Chondrocyte (in vitro differentiated cells): ENCODE measurements around the gene FHIT. TPM values are rescaled to one million over a fixed set of nuclear protein-coding genes. Genes with fewer than 3 reads are reported as not detected.

ENCODE experiments used
- DNase-seq: peaks from one replicate; pipeline ENCODE4 v3.0.0; 2021; ENCODE audit warnings: mixed read lengths, low spot score
- H3K27ac Mint-ChIP-seq: one replicate; pipeline ENCODE4 v1.8.0; 2021; ENCODE audit warnings: mild to moderate bottlenecking, moderate library complexity, mixed read lengths; ENCODE audit not compliant: unreplicated experiment
- H3K27me3 Mint-ChIP-seq: 2 replicates; pipeline ENCODE4 v1.8.0; 2021; ENCODE audit warnings: low read depth, mixed read lengths
- H3K36me3 Mint-ChIP-seq: 2 replicates; pipeline ENCODE4 v1.8.0; 2021; ENCODE audit warnings: low read depth, mixed read lengths
- H3K4me1 Mint-ChIP-seq: 2 replicates; pipeline ENCODE4 v1.8.0; 2021; ENCODE audit warnings: low read depth, mild to moderate bottlenecking, mixed read lengths
- H3K4me3 Mint-ChIP-seq: one replicate; pipeline ENCODE4 v1.8.0; 2021; ENCODE audit warnings: mild to moderate bottlenecking, moderate library complexity, mixed read lengths; ENCODE audit not compliant: unreplicated experiment
- H3K9me3 Mint-ChIP-seq: 2 replicates; pipeline ENCODE4 v1.8.0; 2021; ENCODE audit warnings: low read depth, mixed read lengths
- CTCF ChIP-seq: fragments of 200-600 bp; sonication (generic); IDR thresholded peaks from 2 replicates; pipeline ENCODE4 v1.5.0; 2021; ENCODE audit warnings: antibody characterized with exemption, mild to moderate bottlenecking, moderate library complexity
- total RNA-seq: library from RNA; stranded (reverse); gene quantifications from 3 replicates; pipeline ENCODE4 v1.2.1, GENCODE V29; 2021

FHIT gene
- total RNA-seq, 1 donor from 2014 or later = 3.8 TPM

GRCh38 chr3:60884005-60884404, 367.2 kb downstream of the FHIT start:
- no peaks in the 10 kb centered on the region for H3K27me3 Mint-ChIP-seq
- H3K9me3 Mint-ChIP-seq = peaks cover 36% of the 10 kb centered on the region
- no peak overlapping the region for H3K27ac Mint-ChIP-seq
- no peak for TF ChIP-seq CTCF
- no peak overlapping the region for H3K4me3 Mint-ChIP-seq
- H3K36me3 Mint-ChIP-seq = peaks cover 5% of the 10 kb centered on the region
- H3K4me1 Mint-ChIP-seq = no peaks in the 10 kb centered on the region
- DNase-seq = no peak

GRCh38 chr3:60877188-60877587, 374.1 kb downstream of the FHIT start:
- peaks cover 1% of the 10 kb centered on the region for H3K27me3 Mint-ChIP-seq
- peaks cover 22% of the 10 kb centered on the region for H3K9me3 Mint-ChIP-seq
- DNase-seq = no peak
- TF ChIP-seq CTCF = no peak
- no peaks in the 10 kb centered on the region for H3K4me1 Mint-ChIP-seq
- no peak overlapping the region for H3K27ac Mint-ChIP-seq
- peaks cover 4% of the 10 kb centered on the region for H3K36me3 Mint-ChIP-seq
- H3K4me3 Mint-ChIP-seq = no peak overlapping the region

GRCh38 chr3:60870396-60870795, 380.9 kb downstream of the FHIT start:
- Mint-ChIP-seq H3K36me3 (no peaks in the 10 kb centered on the region), H3K27ac (no peak overlapping the region), H3K27me3 (no peaks in the 10 kb centered on the region), H3K9me3 (peaks cover 6% of the 10 kb centered on the region), H3K4me3 (no peak overlapping the region), H3K4me1 (peaks cover 3% of the 10 kb centered on the region)
- no peak for DNase-seq
- TF ChIP-seq CTCF = no peak

- H3K4me3 Mint-ChIP-seq = no peak overlapping the region
Observed at GRCh38 chr3:60867200-60867599, 384.1 kb downstream of the FHIT start.

GRCh38 chr3:60856257-60857046, 394.8 kb downstream of the FHIT start:
- Mint-ChIP-seq H3K36me3 (peaks cover 1% of the 10 kb centered on the region), H3K4me1 (no peaks in the 10 kb centered on the region), H3K9me3 (peaks cover 4% of the 10 kb centered on the region), H3K4me3 (no peak overlapping the region), H3K27me3 (no peaks in the 10 kb centered on the region), H3K27ac (no peak overlapping the region)
- DNase-seq = no peak
- no peak for TF ChIP-seq CTCF

More at GRCh38 chr3:60867200-60867599, 384.1 kb downstream of the FHIT start:
- H3K36me3 Mint-ChIP-seq = no peaks in the 10 kb centered on the region
- no peak for TF ChIP-seq CTCF
- DNase-seq = no peak
- peaks cover 3% of the 10 kb centered on the region for H3K4me1 Mint-ChIP-seq
- peaks cover 6% of the 10 kb centered on the region for H3K9me3 Mint-ChIP-seq
- no peaks in the 10 kb centered on the region for H3K27me3 Mint-ChIP-seq
- no peak overlapping the region for H3K27ac Mint-ChIP-seq
